SJSA1 (cell line): Measurements from ENCODE around the gene CAVIN4. TPM values are rescaled to one million over a fixed set of nuclear protein-coding genes. Genes with fewer than 3 reads are reported as not detected.

Experiments
- DNase-seq, 2 experiments: peaks; one replicate each; pipeline ENCODE4 v3.0.0-alpha.2; 2015 to 2020; ENCODE audit warnings: low spot score in 2 of 2, low read depth in 1 of 2
- H3K27ac ChIP-seq: fragments of 250-450 bp; sonication (Bioruptor Pico); 2 replicates; pipeline ENCODE4 v1.5.1; 2020; ENCODE audit warnings: mild to moderate bottlenecking, moderate library complexity
- H3K27me3 ChIP-seq: fragments of 250-450 bp; sonication (Bioruptor Pico); replicated peaks from 2 replicates; pipeline ENCODE4 v1.5.1; 2020; ENCODE audit warnings: mild to moderate bottlenecking, moderate library complexity
- H3K36me3 ChIP-seq: fragments of 250-450 bp; sonication (Bioruptor Pico); 2 replicates; pipeline ENCODE4 v1.5.1; 2020; ENCODE audit warnings: mild to moderate bottlenecking
- H3K4me1 ChIP-seq: fragments of 250-450 bp; sonication (Bioruptor Pico); replicated peaks from 2 replicates; pipeline ENCODE4 v1.6.1; 2021; ENCODE audit warnings: mild to moderate bottlenecking
- H3K4me3 ChIP-seq: fragments of 250-450 bp; sonication (Bioruptor Pico); 2 replicates; pipeline ENCODE4 v1.5.1; 2020; ENCODE audit warnings: mild to moderate bottlenecking
- H3K9me3 ChIP-seq: fragments of 250-450 bp; sonication (Bioruptor Pico); replicated peaks from 2 replicates; pipeline ENCODE4 v1.5.1; 2020; ENCODE audit warnings: mild to moderate bottlenecking
- total RNA-seq: library from RNA; depleted of rRNA; stranded (reverse); fragments of >200 nt; shearing (Covaris generic); gene quantifications from 2 replicates; pipeline ENCODE4 v1.2.3, GENCODE V29; 2014; rRNA removed

CAVIN4 gene
- total RNA-seq, 1 experiment from 2014 or later, result 0.87 TPM

- Histone ChIP-seq H3K27me3 (no peaks in the 10 kb centered on the region; the same call in 1 of the 2 replicates), H3K36me3 (no peaks in the 10 kb centered on the region), H3K9me3 (no peaks in the 10 kb centered on the region), H3K4me1 (peaks cover 5% of the 10 kb centered on the region), H3K4me3 (peak overlapping the region; percentile 32), H3K27ac (no peak overlapping the region)
- peak; percentile 47 to 70 for DNase-seq
These were observed 20.8 kb downstream of the CAVIN4 start for GRCh38 chr9:100598641-100599145.

- H3K27ac ChIP-seq, result no peak overlapping the region
- no peaks in the 10 kb centered on the region for H3K36me3 ChIP-seq
- H3K4me3 ChIP-seq, result no peak overlapping the region
- DNase-seq, result no peak
- peaks cover 5% of the 10 kb centered on the region for H3K4me1 ChIP-seq
- no peaks in the 10 kb centered on the region; the same call in 1 of the 2 replicates for H3K27me3 ChIP-seq
- no peaks in the 10 kb centered on the region for H3K9me3 ChIP-seq
These were observed 22.7 kb downstream of the CAVIN4 start for GRCh38 chr9:100600521-100601079.

- Histone ChIP-seq H3K36me3 (no peaks in the 10 kb centered on the region), H3K4me3 (no peak overlapping the region), H3K4me1 (peaks cover 5% of the 10 kb centered on the region), H3K9me3 (no peaks in the 10 kb centered on the region), H3K27ac (no peak overlapping the region), H3K27me3 (no peaks in the 10 kb centered on the region; the same call in 1 of the 2 replicates)
- peak; percentile 25 to 55 for DNase-seq
These were observed 23.3 kb downstream of the CAVIN4 start for GRCh38 chr9:100601216-100601615.

- Histone ChIP-seq H3K27ac (no peak overlapping the region), H3K27me3 (peaks cover 2% of the 10 kb centered on the region; the same call in 1 of the 2 replicates), H3K4me3 (no peak overlapping the region), H3K9me3 (no peaks in the 10 kb centered on the region), H3K4me1 (peaks cover 5% of the 10 kb centered on the region), H3K36me3 (no peaks in the 10 kb centered on the region)
- DNase-seq, result peak in 1 of 2 experiments; percentile 16
These were observed 24.5 kb downstream of the CAVIN4 start for GRCh38 chr9:100602342-100602801.

- H3K36me3 ChIP-seq, result no peaks in the 10 kb centered on the region
- H3K4me3 ChIP-seq, result no peak overlapping the region
- no peaks in the 10 kb centered on the region for H3K9me3 ChIP-seq
- H3K4me1 ChIP-seq, result no peaks in the 10 kb centered on the region
- no peak for DNase-seq
- H3K27ac ChIP-seq, result no peak overlapping the region
- H3K27me3 ChIP-seq, result peaks cover 2% of the 10 kb centered on the region; the same call in 1 of the 2 replicates
These were observed 27.5 kb downstream of the CAVIN4 start for GRCh38 chr9:100605405-100605804.

- H3K27me3 ChIP-seq, result no peaks in the 10 kb centered on the region
- H3K9me3 ChIP-seq, result no peaks in the 10 kb centered on the region
- no peaks in the 10 kb centered on the region for H3K4me1 ChIP-seq
- H3K36me3 ChIP-seq, result no peaks in the 10 kb centered on the region
- no peak overlapping the region for H3K4me3 ChIP-seq
- DNase-seq, result no peak
- no peak overlapping the region for H3K27ac ChIP-seq
These were observed 41.3 kb downstream of the CAVIN4 start for GRCh38 chr9:100619194-100619593.

DNA sequence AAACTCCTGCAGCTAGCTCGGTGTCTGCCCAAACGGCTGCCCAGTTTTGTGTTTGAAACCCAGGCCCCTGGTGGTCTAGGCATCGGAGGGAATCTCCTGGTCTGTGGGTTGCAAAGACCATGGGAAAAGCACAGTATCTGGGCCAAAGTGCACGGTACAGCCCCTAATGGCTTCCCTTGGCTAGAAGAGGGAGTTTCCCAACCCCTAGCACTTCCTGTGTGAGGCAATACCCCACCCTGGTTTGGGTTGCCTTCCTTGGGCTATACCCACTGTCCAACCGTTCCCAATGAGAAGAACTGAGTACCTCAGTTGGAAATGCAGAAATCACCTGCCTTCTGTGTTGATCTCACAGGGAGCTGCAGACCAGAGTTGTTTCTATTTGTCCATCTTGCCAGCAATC, 41.8 kb downstream of the CAVIN4 start:
- H3K4me3 ChIP-seq, result no peak overlapping the region
- H3K27ac ChIP-seq, result no peak overlapping the region
- H3K36me3 ChIP-seq, result no peaks in the 10 kb centered on the region
- H3K27me3 ChIP-seq, result no peaks in the 10 kb centered on the region
- H3K9me3 ChIP-seq, result no peaks in the 10 kb centered on the region
- no peaks in the 10 kb centered on the region for H3K4me1 ChIP-seq
- DNase-seq, result no peak

- H3K27ac ChIP-seq, result no peak overlapping the region
- H3K4me3 ChIP-seq, result no peak overlapping the region
- no peaks in the 10 kb centered on the region for H3K9me3 ChIP-seq
- no peaks in the 10 kb centered on the region for H3K4me1 ChIP-seq
- H3K27me3 ChIP-seq, result no peaks in the 10 kb centered on the region; the same call in 1 of the 2 replicates
- no peak for DNase-seq
- no peaks in the 10 kb centered on the region for H3K36me3 ChIP-seq
These were observed 46.1 kb downstream of the CAVIN4 start for GRCh38 chr9:100623969-100624368.

DNA sequence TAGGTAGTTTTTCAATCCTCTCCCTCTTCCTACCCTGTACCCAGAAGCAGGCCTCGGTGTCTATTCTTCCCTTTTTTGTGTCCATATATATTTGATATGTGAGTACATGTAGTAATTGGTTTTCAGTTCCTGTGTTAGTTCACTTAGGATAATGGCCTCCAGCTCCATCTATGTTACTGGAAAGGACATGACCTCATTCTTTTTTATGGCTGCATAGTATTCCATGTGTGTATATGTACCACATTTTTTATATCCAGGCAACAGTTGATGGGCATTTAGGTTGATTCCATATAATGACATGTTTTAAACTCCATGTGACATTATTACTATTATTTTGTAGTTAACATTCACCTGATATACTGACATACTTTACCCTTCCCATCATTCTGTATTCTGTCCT, 49.1 kb downstream of the CAVIN4 start:
- Histone ChIP-seq H3K9me3 (no peaks in the 10 kb centered on the region), H3K27me3 (no peaks in the 10 kb centered on the region; the same call in none of the 2 replicates), H3K4me1 (no peaks in the 10 kb centered on the region), H3K4me3 (no peak overlapping the region), H3K27ac (no peak overlapping the region), H3K36me3 (no peaks in the 10 kb centered on the region)
- DNase-seq, result no peak

GRCh38 chr9:100637787-100638186, 59.9 kb downstream of the CAVIN4 start:
- no peak for DNase-seq

More at GRCh38 chr9:100637787-100638186, 59.9 kb downstream of the CAVIN4 start:
- Histone ChIP-seq H3K36me3 (no peaks in the 10 kb centered on the region), H3K4me1 (no peaks in the 10 kb centered on the region), H3K27ac (no peak overlapping the region), H3K4me3 (no peak overlapping the region), H3K27me3 (no peaks in the 10 kb centered on the region; the same call in 1 of the 2 replicates), H3K9me3 (no peaks in the 10 kb centered on the region)

Other genes starting within 250 kb of the CAVIN4 start
- 25.7 and 25.8 TPM in 2 replicates for gene TEX10, start 225.1 kb upstream of the CAVIN4 start, total RNA-seq
- 73.3 and 79.4 TPM in 2 replicates for gene MSANTD3, start 150.9 kb upstream of the CAVIN4 start, total RNA-seq
- gene TMEFF1, start 104.9 kb upstream of the CAVIN4 start, total RNA-seq, result 1.3 and 9.3 TPM in 2 replicates